Adrenal gland (tissue), 5 donors: ENCODE data around the gene OTOF.

ENCODE experiments used
- POLR2A ChIP-seq, 2 donors: fragments of 450-650 bp; IDR thresholded peaks; one replicate each; pipeline ENCODE4 v1.6.1; 2017; ENCODE audit warnings: antibody characterized with exemption in 2 of 2, mild to moderate bottlenecking in 2 of 2, moderate library complexity in 1 of 2
- TF ChIP-seq, protein P1 (sequence below), 6 experiments: fragments of 450-650 bp in 4 of 6; fragments of 200-600 bp in 2 of 6; sonication (generic) in 1 of 6; IDR thresholded peaks; 1 replicate in 5 of 6; 2 replicates in 1 of 6; pipeline versions ENCODE4 v1.5.1 to v1.8.0; 2016 to 2021; ENCODE audit warnings: antibody characterized with exemption in 6 of 6, mild to moderate bottlenecking in 2 of 6, moderate library complexity in 1 of 6
- donor health status: DM: no; HTN: no; CAD: no.

- TF ChIP-seq POLR2A (IDR thresholded peaks at IDR 0.05) = no peak
- TF ChIP-seq, protein P1, sequence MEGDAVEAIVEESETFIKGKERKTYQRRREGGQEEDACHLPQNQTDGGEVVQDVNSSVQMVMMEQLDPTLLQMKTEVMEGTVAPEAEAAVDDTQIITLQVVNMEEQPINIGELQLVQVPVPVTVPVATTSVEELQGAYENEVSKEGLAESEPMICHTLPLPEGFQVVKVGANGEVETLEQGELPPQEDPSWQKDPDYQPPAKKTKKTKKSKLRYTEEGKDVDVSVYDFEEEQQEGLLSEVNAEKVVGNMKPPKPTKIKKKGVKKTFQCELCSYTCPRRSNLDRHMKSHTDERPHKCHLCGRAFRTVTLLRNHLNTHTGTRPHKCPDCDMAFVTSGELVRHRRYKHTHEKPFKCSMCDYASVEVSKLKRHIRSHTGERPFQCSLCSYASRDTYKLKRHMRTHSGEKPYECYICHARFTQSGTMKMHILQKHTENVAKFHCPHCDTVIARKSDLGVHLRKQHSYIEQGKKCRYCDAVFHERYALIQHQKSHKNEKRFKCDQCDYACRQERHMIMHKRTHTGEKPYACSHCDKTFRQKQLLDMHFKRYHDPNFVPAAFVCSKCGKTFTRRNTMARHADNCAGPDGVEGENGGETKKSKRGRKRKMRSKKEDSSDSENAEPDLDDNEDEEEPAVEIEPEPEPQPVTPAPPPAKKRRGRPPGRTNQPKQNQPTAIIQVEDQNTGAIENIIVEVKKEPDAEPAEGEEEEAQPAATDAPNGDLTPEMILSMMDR (IDR thresholded peaks at IDR 0.05) = no peak
These were observed 35.3 kb upstream of the OTOF start for GRCh38 chr2:26513261-26513660.
